Epithelial cell of proximal tubule (primary cell): ENCODE measurements around the gene NFRKB. TPM values are rescaled to one million over a fixed set of nuclear protein-coding genes. Genes with fewer than 3 reads are reported as not detected.

Source experiments
- DNase-seq: peaks from one replicate; pipeline ENCODE4 v3.0.0-alpha.2; 2011; ENCODE audit warnings: low read depth
- H3K4me3 ChIP-seq: 2 replicates; pipeline ENCODE4 v1.5.1; 2011; ENCODE audit warnings: low read depth, mild to moderate bottlenecking, low read length
- CTCF ChIP-seq: conservative IDR thresholded peaks from 2 replicates; pipeline ENCODE4 v1.5.1; 2012; ENCODE audit warnings: low read depth, mild to moderate bottlenecking, low read length
- total RNA-seq: library from RNA; depleted of rRNA; stranded (reverse); fragments of >200 nt; gene quantifications from 2 replicates; pipeline ENCODE4 v1.2.3, GENCODE V29; 2015

The NFRKB gene
- total RNA-seq, 1 donor from 2014 or later: 13.5 TPM

GRCh38 chr11:129846508-129847335, 48.7 kb downstream of the NFRKB start:
- no peak overlapping the region for H3K4me3 ChIP-seq
- no peak for DNase-seq
- no peak for TF ChIP-seq CTCF

Other genes with a start within 250 kb of the NFRKB start
- gene TMEM45B, start 79.7 kb downstream of the NFRKB start, total RNA-seq: 1.4 and 2.7 TPM in 2 replicates
- gene PRDM10, start 107.3 kb upstream of the NFRKB start, total RNA-seq: 5.1 and 7.9 TPM in 2 replicates
- gene APLP2, start 174.3 kb upstream of the NFRKB start, total RNA-seq: 323 and 548 TPM in 2 replicates